Umbilical cord (tissue), 2 donors: ENCODE data around the gene GNG4. TPM values are rescaled to one million over a fixed set of nuclear protein-coding genes. Genes with fewer than 3 reads are reported as not detected.
"Not testable (repeated sequence)": the region's sequence is repeated elsewhere in the genome, so short reads cannot be mapped to it uniquely, and the experiment has no call there.

Source experiments
- DNase-seq: peaks from one replicate; pipeline ENCODE4 v3.0.0-alpha.2; 2015; ENCODE audit warnings: low spot score
- total RNA-seq: library from RNA; depleted of rRNA; stranded (reverse); fragments of >200 nt; gene quantifications from one replicate; pipeline ENCODE4 v1.2.3, GENCODE V29; 2014; ENCODE audit warnings: low replicate concordance; ENCODE audit not compliant: insufficient read depth

Gene GNG4
- total RNA-seq, 1 donor from 2014 or later: 1.9 TPM

DNA sequence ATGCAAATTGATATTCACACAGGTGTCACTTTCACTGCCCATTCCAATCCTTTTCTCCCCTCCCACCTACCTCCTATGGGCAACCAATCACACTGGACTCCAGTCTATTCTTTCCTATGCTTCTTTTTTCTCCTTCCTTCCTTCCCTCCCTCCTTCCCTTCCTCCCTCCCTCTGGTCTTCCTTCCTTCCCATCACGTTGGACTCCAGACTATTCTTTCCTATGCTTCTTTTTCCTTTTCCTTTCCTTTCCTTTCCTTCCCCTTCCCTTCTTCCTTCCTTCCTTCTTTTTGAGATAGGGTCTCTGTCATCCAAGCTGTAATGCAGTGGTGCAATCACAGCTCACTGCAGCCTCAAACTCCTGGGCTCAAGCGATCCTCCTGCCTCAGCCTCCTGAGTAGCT lies 64.6 kb downstream of the GNG4 start:
- DNase-seq: no peak

DNA sequence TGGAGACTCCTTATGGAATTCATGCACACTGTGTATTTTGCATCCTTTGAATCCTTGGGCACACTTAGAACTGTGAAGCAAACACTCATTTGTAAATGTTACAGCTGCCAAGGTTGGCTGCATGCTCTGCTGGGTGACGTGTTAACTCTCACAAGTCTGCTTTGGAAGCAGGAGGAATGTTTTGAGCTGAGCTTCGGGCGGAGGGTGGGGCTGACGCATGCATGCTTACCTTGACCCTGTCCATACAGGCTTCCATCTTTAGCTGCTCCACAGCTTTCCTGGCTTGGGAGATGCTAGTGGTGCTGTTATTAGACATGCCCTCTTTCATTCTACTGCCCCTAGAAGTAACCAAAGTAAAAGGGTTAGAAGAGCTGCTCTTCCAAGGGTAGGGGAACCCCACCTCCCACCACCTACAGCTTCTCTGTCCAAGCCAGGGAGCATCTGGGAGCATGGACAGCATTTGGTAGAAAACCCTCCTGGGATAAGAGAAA lies 66.0 kb downstream of the GNG4 start:
- no peak for DNase-seq

DNA sequence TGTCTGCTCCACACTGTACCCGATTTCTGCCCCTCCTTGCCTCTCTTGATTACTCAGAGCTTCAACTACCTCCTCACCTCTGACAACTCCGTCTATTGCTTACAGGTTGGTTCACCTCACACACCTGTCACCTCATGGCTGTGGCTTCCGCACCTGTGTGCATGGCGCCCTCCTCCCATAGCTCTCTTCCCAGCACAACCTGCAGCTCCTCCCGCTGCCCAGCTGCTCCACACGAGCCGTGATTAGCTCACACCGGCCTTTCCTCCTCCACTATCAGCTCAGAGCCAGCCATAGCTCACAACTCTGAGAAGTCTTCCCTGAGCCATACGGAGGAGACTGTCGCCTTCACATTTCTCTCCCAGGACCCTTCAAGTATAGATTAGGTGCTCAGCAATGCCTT lies 67.5 kb downstream of the GNG4 start:
- DNase-seq: no peak

DNA sequence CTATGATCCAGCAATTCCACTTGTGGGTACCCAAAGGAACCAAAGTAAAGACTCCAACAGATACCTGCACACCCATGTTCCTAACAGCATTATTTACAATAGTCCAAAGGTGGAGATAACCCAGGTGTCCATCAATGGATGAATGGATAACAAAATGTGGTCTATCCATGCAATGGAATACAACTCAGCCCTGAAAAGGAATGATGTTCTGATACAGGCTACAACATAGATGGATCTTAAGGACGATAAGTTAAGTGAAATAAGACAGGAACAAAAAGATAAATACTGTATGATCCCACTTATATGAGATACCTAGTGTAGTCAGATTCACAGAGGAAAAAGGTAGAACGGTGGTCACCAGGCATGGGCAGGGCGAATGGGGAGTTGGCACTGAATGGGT lies 69.7 kb downstream of the GNG4 start:
- no peak for DNase-seq

DNA sequence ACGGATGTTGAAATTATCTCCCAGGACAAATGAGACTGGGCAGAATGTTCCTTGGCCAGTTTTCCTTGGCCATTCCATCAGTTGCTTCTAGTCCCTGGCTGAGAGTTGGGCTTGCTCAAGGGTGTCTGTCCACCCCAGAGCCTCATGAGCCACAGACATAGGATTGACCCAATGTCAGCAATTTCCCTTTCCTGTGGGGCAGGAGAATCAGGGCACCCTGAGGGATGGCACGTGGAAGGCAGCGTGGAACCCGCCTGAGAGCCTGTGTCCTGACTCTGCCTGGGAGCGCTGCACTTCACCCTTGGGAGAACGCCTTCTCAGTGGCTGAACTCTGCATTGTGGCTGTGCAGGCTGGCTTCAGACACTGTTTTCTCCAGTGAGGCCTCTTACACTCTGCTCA lies 74.0 kb downstream of the GNG4 start:
- no peak for DNase-seq

DNA sequence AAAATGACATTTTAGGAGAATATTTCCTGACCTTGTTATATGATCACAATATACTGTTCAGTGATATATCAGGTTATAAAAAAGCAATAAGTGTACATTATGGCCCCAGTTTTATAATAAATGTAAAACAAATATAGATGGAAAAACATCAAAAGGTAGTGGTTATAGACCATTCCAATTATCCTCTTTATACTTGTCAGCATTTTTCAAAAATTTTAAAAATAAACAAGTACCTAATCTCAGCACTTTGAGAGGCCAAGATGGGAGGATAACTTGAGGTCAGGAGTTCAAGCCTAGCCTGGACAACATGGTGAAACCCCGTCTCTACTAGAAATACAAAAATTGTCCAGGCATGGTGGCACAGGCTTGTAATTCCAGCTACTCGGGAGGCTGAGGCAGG lies 75.7 kb downstream of the GNG4 start:
- no peak for DNase-seq

DNA sequence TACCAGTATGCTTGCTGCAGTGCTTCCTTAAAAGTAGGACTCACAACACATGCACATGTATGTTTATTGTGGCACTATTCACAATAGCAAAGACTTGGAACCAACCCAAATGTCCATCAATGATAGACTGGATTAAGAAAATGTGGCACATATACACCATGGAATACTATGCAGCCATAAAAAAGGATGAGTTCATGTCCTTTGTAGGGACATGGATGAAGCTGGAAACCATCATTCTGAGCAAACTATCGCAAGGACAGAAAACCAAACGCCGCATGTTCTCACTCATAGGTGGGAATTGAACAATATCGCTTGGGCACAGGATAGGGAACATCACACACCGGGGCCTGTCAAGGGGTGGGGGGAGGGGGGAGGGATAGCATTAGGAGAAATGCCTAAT lies 76.6 kb downstream of the GNG4 start:
- DNase-seq: not testable (repeated sequence)

DNA sequence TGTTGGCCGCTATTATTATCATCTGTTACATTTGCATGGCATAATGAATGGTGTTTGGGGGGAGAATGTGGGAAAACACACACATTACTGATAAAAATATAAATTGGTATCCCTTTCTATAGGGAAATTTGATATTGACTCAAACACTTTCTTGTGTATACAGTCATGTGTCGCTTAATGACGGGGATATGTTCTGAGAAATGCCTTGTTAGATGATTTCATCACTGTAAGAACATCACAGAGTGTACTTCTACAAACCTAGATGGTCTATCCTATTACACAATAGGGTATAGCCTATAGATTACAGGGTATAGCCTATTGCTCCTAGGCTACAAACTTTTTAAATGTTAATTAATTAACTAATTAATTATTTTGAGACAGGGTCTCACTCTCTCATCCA lies 78.1 kb downstream of the GNG4 start:
- DNase-seq: no peak

DNA sequence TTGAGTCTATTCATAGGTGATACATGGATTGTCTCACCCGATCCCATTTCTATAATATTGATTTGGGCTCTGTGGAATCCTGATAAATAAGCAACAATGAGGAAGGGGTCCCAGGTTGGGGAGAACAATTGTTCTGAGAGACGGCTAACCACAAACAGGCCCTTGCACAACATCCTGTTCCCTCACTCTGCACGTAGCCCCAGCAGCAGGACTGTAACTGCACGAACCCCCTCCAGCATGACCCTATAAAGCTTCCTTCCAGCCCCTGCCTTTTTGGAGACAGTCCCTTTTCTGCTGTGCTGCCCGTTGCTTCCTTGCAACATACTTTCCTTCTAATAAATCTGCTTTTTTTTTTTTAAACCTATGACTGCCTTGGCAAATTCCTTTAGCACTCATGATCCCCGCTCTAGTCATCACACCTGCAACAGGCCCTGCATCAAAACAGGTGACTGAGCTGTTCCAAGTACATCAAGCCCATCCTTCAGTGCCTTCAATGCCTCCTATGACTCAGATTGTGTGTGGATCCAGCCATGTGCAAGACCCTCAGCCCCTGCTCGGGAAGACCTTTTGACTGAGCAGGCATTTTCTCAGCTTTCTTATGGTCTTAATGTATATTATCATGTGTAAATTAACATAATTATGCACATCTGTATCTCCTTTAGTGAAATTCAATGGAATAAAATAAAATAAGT lies 81.6 kb downstream of the GNG4 start:
- DNase-seq: no peak

DNA sequence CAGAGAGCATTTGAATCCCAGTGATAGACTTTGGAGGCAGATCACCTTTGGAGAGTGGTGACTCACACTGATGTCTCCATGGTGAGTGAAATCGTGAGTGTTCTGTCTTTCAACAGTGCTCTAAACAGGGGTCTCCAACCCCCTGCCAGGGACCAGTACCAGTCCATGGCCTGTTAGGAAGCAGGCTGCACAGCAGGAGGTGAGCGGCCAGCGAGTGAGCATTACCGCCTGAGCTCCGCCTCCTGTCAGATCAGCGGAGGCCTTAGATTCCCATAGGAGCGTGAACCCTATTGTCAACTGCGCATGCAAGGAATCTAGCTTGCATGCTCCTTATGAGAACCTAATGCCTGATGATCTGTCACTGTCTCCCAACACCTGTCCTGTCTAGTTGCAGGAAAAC lies 83.5 kb downstream of the GNG4 start:
- DNase-seq: no peak

DNA sequence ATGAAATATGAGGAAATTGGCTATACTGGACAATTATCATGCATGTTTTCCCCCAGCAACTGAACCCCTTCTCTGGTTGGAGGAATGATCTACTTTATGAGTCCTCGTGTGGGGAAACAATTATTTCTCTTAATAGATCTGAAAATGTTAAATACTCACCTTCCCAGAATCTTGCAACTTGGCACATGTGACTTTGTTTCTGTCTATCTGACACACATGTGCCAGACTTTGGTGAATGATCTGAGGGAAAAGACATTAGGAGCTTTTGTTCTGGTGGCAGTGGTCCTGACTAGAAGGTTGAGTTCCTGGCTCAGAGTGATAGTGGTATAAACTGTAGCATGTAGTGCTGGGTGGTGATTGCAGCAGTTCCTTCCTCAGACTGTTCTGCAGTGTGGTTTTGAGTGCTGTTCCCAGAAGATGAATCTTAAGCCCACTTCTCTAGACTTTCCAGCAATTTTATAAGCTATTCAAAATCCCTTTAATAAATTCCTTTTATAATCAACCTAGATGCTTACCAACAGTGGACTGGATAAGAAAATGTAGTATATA lies 86.0 kb downstream of the GNG4 start:
- DNase-seq: no peak

DNA sequence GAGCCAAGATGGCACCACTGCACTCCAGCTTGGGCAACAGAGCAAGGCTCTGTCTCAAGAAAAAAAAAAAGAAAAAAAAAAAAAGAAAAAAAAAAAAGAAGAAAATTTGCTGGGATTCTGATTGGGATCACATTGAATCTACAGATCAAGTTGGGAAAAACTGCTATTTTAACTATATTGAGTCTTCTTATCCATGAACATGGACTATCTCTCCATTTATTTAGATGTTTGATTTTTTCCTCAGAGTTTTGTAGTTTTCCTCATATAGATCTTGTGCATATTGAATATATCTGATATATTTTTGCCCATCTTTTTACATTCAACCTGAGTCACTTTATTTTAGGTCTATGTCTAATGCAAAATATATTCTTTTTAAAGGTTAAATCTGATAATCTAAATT lies 87.0 kb downstream of the GNG4 start:
- no peak for DNase-seq

DNA sequence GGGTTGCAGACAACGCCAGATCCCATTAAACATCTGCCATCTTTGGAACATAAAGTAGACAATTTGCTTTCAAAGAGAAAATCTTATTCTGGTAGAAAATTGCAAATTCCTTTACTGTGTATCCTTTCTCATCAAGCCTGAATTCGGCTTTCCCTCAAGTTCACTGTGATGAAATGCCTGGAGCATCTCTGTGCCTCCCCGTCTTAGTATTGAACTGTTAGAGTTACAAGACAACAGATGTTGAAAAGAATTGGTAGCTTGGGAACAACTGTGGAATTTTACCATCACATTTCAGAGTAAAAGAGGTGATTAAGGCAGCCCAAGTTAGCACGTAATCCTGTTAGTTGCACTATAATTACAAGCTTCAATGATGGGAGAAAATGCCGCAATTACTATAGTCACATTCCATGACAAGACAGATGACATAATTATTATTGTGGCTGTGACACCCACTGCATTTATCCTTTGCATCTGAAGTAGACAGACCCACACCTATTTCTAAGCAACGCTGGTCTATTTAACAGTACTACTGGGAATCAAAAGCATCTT lies 90.9 kb downstream of the GNG4 start:
- DNase-seq: no peak

DNA sequence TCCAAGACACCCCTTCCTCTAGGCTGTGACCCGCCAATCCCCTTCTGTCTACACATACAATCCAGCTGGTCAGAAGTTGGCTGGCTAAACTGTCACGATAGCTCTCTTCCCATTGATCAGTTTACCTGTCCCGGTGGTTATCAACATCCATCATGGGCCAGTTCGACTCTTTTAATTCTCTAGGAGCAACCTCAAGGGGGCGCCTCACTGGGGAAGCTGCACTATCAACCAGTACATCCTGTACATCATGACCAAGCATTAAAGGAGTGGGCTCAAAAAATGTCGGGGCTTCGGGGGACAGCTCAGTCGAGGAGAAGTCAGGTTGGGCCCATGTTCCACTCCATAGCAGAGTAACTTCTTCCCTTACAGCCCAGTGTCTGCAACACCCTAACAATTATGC lies 92.1 kb downstream of the GNG4 start:
- DNase-seq: no peak

DNA sequence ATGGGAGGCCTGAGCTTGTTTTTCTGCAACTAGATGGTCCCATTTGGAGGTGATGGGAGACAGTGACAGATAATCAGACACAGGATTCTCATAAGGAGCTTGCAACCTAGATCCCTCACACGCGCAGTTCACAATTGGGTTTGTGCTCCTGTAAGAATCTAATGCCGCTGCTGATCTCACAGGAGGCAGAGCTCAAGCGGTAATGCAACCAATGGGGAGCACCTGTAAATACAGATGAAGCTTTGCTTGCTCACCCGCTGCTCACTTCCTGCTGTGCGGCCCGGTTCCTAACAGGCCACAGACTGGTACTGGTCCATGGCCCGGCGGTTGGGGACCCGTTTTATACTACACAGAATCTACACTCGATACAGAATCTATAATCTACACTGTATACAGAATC lies 92.8 kb downstream of the GNG4 start:
- no peak for DNase-seq

DNA sequence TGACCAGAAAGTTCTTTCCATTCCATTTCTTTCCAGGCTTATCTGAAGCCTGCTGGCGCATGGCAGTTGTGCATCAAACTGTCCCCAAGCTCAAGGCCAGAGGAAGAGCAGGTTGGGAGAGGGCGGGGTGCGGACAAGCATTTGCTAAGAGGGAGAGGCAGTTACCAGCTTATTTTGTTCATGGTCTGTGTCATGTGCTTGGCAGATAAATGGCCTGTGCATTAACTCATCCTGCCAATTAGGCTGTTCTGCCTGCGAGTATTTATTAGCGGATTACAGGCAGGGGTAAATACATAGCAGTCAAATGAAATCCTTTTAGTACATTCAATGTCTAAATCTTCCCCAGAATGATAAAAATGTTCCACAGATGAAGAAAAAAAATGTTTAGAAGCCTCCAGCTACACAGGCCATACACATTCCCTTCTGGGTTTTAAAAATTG lies 96.5 kb downstream of the GNG4 start:
- peak; percentile 95 for DNase-seq

DNA sequence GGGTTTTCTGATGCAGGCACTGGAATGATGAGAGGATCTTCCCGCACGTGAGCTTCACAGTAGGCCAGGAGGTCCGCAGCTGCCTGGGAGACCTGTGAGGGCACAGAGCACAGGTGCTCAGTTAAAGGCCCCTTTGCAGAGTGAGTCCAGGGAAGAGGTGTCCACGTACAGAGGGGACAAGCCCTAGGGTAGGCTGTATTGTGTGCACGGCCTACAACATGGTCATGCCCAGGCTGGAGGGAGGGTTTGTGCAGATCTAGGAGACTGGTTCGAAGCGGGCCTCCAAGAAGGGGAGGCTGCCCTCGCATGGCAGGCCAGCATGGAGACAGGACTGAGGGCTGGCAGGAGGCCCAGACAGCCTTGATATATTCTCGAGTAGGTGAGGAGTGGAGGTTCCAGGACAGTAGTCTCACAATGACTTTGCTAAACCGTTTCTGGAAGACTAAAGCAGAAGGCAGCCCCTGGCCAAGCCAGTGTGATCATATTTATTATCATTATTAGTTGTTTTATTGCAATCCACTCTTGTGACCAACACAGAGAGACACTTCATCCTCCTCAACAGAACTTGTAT lies 97.4 kb downstream of the GNG4 start:
- peak; percentile 18 for DNase-seq

DNA sequence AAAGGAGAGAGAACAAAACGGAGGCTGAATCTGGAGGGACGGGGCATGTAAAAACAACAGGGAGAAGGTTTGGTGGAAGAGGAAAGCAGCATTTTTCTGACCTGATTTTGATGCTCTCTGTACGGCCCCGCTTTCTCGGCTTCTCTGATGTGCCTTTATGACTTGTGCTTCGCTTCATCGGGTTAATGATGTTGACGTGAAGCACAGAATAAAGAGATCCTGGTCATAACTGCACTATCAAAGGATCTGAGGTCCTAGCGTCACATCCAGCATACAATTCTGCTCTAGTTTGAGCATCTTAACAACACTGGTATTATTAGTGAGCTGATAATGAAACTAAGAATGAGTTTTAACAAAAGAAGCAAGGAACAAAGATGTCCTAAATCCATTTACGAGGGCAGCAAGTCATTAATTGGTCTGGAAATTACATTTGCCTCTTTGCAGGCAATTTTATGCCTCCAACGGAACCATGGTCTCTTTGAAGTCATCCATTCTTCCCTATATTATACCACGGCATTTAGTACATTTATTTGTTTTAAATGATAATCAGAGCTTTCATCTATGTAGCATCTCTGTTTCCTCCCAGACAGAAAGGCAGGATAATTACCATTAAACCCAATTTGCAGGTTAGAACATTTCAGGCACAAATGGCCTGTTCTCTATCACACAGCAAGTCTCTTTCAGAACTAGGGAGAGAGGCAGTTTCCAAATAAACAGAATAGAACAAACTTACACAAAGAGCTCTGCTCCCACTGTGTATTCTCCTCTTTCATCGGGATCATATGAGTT lies 100.0 kb downstream of the GNG4 start:
- DNase-seq: no peak

DNA sequence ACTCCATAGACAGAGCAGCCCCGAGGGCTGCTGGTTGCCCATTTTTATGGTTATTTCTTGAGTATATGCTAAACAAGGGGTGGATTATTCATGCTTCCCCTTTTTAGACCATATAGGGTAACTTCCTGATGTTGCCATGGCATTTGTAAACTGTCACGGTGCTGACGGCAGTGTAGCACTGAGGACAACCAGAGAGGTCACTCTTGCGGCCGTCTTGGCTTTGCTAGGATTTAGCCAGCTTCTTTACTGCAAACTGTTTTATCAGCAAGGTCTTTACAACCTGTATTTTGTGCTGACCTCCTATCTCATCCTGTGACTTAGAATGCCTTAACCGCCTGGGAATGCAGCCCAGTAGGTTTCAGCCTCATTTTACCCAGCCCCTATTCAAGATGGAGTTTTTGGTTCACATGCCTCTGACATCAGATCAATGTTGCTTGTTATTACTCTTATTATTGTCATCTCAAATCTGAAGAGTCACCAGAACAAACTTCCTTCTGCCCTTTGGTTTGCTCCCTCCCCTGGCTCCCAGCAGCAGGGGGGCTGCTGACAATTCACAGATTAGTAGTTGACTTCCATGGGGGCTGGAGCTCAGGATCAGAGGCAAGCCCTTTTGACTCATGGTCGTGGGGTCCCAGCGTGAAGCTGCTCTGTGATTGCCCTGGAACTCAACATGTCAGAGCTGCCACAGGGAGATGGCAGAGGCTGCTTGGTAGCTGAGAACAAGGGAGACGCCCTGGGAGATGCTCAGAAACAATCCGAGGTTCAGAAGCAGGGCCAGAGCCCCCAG lies 103.0 kb downstream of the GNG4 start:
- peak; percentile 70 for DNase-seq

DNA sequence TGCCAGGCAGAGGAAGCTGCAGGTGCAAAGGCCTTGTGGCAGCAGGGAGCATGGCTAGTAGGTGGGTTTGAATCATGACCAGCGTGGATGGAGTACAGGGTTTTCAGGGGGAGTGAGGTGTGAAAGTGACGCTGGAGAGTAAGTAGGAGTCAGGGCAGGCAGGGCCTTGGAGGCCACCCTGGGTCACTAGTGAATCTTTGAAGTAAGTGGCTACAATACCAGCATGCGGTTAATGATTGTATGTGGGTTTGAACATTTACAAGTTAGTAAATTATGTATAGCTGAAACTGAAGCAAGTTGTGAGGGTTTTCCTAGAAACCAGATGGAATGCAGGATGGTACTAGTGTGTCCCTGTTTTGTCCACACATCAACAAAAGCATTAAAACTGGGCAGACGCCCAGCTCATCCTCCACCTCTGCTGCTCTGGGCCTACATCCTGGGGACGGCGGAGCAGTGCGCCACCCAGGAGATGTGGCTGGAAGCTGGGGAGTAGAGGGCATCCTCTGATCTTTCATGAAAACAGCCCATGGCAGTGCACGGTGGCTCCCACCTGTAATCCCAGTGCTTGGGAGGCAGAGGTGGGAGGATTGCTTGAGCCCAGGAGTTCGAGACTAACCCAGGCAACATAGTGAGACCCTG lies 104.2 kb downstream of the GNG4 start:
- no peak for DNase-seq

DNA sequence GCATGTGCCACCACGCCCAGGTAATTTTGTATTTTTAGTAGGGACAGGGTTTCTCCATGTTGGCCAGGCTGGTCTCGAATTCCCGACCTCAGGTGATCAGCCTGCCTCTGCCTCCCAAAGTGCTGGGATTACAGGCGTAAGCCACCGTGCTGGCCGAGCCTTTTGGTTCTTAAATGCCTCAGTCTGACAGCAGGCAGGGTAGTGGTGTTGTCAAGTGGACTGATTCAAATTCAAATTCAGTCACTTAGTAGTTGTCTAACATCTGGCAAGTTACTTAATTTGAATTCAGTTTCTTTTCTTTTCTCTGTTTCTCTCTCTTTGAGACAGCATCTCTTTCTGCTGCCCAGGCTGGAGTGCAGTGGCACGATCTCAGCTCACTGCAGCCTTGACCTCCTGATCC lies 106.7 kb downstream of the GNG4 start:
- not testable (repeated sequence) for DNase-seq
